Gastroesophageal sphincter (tissue), 3 donors: ENCODE data around the gene GFOD2.

Source experiments
- POLR2A ChIP-seq, 2 donors: fragments of 450-650 bp; IDR thresholded peaks; one replicate each; pipeline ENCODE4 v1.6.1; 2017; ENCODE audit warnings: antibody characterized with exemption in 2 of 2, mild to moderate bottlenecking in 2 of 2, moderate library complexity in 1 of 2
- POLR2AphosphoS5 ChIP-seq: sonication (generic); formaldehyde crosslinking; IDR thresholded peaks from one replicate; pipeline ENCODE4 v1.6.1; 2017; ENCODE audit warnings: antibody characterized with exemption
- TF ChIP-seq, protein P1 (sequence below), 4 experiments: fragments of 200-600 bp in 2 of 4; fragments of 450-650 bp in 2 of 4; sonication (generic) in 1 of 4; IDR thresholded peaks; one replicate each; pipeline ENCODE4 v1.5.1; 2017 to 2019; ENCODE audit warnings: antibody characterized with exemption in 4 of 4, mild to moderate bottlenecking in 2 of 4, moderate library complexity in 2 of 4

DNA sequence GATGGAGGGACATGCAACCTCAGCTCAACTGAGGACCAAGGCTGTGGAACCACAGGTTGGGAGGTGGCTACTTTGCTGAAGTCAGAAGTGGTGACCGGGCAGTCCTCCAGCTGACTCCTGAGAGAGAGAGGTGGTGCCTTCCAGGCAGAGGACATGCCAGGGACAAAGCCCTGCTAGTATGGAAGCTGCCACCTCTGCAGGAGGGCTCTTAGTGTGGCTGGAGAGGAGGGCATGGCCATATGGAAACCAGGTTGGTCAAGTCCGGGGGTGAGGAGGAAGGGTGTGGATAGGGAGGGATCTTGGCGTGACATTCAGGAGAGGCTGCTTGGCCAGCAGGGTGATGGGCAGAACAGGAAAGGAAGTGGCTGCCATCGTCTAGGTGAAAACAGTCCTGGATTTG, 46.8 kb downstream of the GFOD2 start:
- TF ChIP-seq, protein P1, sequence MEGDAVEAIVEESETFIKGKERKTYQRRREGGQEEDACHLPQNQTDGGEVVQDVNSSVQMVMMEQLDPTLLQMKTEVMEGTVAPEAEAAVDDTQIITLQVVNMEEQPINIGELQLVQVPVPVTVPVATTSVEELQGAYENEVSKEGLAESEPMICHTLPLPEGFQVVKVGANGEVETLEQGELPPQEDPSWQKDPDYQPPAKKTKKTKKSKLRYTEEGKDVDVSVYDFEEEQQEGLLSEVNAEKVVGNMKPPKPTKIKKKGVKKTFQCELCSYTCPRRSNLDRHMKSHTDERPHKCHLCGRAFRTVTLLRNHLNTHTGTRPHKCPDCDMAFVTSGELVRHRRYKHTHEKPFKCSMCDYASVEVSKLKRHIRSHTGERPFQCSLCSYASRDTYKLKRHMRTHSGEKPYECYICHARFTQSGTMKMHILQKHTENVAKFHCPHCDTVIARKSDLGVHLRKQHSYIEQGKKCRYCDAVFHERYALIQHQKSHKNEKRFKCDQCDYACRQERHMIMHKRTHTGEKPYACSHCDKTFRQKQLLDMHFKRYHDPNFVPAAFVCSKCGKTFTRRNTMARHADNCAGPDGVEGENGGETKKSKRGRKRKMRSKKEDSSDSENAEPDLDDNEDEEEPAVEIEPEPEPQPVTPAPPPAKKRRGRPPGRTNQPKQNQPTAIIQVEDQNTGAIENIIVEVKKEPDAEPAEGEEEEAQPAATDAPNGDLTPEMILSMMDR (IDR thresholded peaks at IDR 0.05), result no peak
- TF ChIP-seq POLR2A (IDR thresholded peaks at IDR 0.05) (no peak), POLR2AphosphoS5 (no peak)
